Liver (tissue), 3 donors: Measurements from ENCODE around the gene FRMPD4.

Experiments used
- ATF3 ChIP-seq: IDR thresholded peaks from 2 replicates; pipeline ENCODE4 v1.6.1; 2016; ENCODE audit warnings: antibody characterized with exemption
- CTCF ChIP-seq: fragments of 150-350 bp; IDR thresholded peaks from 2 replicates; pipeline ENCODE4 v1.5.1; 2017; ENCODE audit warnings: improper control_type of control experiment, low read depth, low read length; ENCODE audit not compliant: missing input control
- EGR1 ChIP-seq, 2 donors: IDR thresholded peaks; 2 replicates each; pipeline ENCODE4 v1.6.1; 2016 to 2018; ENCODE audit warnings: antibody characterized with exemption in 2 of 2, low read depth in 2 of 2
- FOXA1 ChIP-seq: IDR thresholded peaks from 2 replicates; pipeline ENCODE4 v1.6.1; 2016; ENCODE audit warnings: antibody characterized with exemption
- GABPA ChIP-seq, 2 donors: IDR thresholded peaks in 1 of 2; conservative IDR thresholded peaks in 1 of 2; 2 replicates each; pipeline ENCODE4 v1.6.1; 2016; ENCODE audit warnings: antibody characterized with exemption in 2 of 2, mild to moderate bottlenecking in 1 of 2, moderate library complexity in 1 of 2
- HNF4G ChIP-seq: IDR thresholded peaks from 2 replicates; pipeline ENCODE4 v1.6.1; 2016; ENCODE audit warnings: antibody characterized with exemption
- MAX ChIP-seq: IDR thresholded peaks from 2 replicates; pipeline ENCODE4 v1.6.1; 2016; ENCODE audit warnings: antibody characterized with exemption
- RAD21 ChIP-seq, 2 donors: IDR thresholded peaks; 2 replicates each; pipeline ENCODE4 v1.6.1; 2016; ENCODE audit warnings: antibody characterized with exemption in 2 of 2, mild to moderate bottlenecking in 2 of 2
- SP1 ChIP-seq: IDR thresholded peaks from 2 replicates; pipeline ENCODE4 v1.6.1; 2018; ENCODE audit warnings: antibody characterized with exemption, mild to moderate bottlenecking
- TAF1 ChIP-seq: conservative IDR thresholded peaks from 2 replicates; pipeline ENCODE4 v1.6.1; 2016; ENCODE audit warnings: antibody characterized with exemption, mild to moderate bottlenecking
- ZBTB33 ChIP-seq: IDR thresholded peaks from 2 replicates; pipeline ENCODE4 v1.6.1; 2016; ENCODE audit warnings: antibody characterized with exemption
- donor health status: healthy.
- donor health status: healthy.

GRCh38 chrX:12170755-12171154 lies 32.5 kb downstream of the FRMPD4 start:
- TF ChIP-seq CTCF (no peak), ZBTB33 (no peak), RAD21 (IDR thresholded peaks at IDR 0.05) (no peak), SP1 (no peak), ATF3 (no peak), TAF1 (no peak), MAX (no peak), FOXA1 (no peak), HNF4G (no peak), GABPA (IDR thresholded peaks at IDR 0.05 in 1 of 2, conservative IDR thresholded peaks at IDR 0.05 in 1 of 2) (no peak), EGR1 (IDR thresholded peaks at IDR 0.05; ENCODE audit: low read depth in 2 of 2) (no peak)
